K562 (cell line): Measurements from ENCODE around the gene RRBP1. TPM values are rescaled to one million over a fixed set of nuclear protein-coding genes. Genes with fewer than 3 reads are reported as not detected.

Experiments used
- ATAC-seq: fragments of 200-7000 bp; cut with Tn5 transposase; 3 replicates; pipeline ENCODE4 v1.9.1; 2020; ENCODE audit warnings: moderate library complexity
- BruUV-seq: library from RNA; stranded (reverse); fragments of 400-500 nt; replicated peaks from 2 replicates; lab custom pipeline; 2021; lab: Mats Ljungman, UMichigan
- CTCF ChIA-PET: fragments of 300-600 bp; formaldehyde crosslinking; extraction: SDS; loops from one replicate; lab custom pipeline; 2021; ENCODE audit warnings: low intra/inter-chr PET ratio; lab: Yijun Ruan, JAX
- POLR2A ChIA-PET: fragments of 300-600, 350-650 bp; sonication (Branson Sonifier 250); formaldehyde crosslinking; extraction: SDS; loops from one replicate; lab custom pipeline; 2021; ENCODE audit warnings: antibody characterized with exemption, inconsistent platforms; lab: Yijun Ruan, JAX
- DNase-seq, 4 experiments: peaks; one replicate each; pipeline versions ENCODE4 v3.0.0 to v3.0.0-alpha.2; 2011 to 2018; ENCODE audit warnings: low spot score in 3 of 4, mixed read lengths in 3 of 4; ENCODE audit errors: extremely low read depth in 1 of 4
- FAIRE-seq: peaks from 2 replicates; lab custom pipeline; 2011; peaks lifted over from hg19 to GRCh38; lab: Jason Lieb, UNC
- H2AFZ ChIP-seq: 2 replicates; pipeline ENCODE4 v1.6.0; 2011; ENCODE audit warnings: low read depth, low read length, control low read depth, inconsistent platforms
- H3K27ac ChIP-seq: fragments of 200-600 bp; 3 replicates; pipeline ENCODE4 v1.8.0; 2011; ENCODE audit warnings: low read depth, mild to moderate bottlenecking, control low read depth, inconsistent platforms, low read length, moderate library complexity, mixed read lengths; ENCODE audit errors: extremely low read depth
- H3K27me3 ChIP-seq, 2 experiments: fragments of 300-600 bp in 1 of 2; 2 replicates in 1 of 2; 3 replicates in 1 of 2; pipeline versions ENCODE4 v1.6.0 to v1.8.0; 2011; ENCODE audit warnings: inconsistent platforms in 2 of 2, low read length in 2 of 2, mild to moderate bottlenecking in 1 of 2, mixed read lengths in 1 of 2, moderate library complexity in 1 of 2; ENCODE audit not compliant: control insufficient read depth in 2 of 2, insufficient read depth in 2 of 2
- H3K36me3 ChIP-seq: fragments of 300-600 bp; 3 replicates; pipeline ENCODE4 v1.8.0; 2011; ENCODE audit warnings: mild to moderate bottlenecking, low read length, inconsistent platforms; ENCODE audit not compliant: control insufficient read depth, insufficient read depth
- H3K4me1 ChIP-seq, 2 experiments: fragments of 200-600 bp in 1 of 2; replicated peaks in 1 of 2; 2 replicates in 1 of 2; 3 replicates in 1 of 2; pipeline versions ENCODE4 v1.5.1 to v1.8.0; 2011; ENCODE audit warnings: inconsistent platforms in 2 of 2, low read length in 2 of 2, mild to moderate bottlenecking in 1 of 2, mixed read lengths in 1 of 2, moderate library complexity in 1 of 2; ENCODE audit not compliant: control insufficient read depth in 2 of 2, insufficient read depth in 2 of 2
- H3K4me2 ChIP-seq: 2 replicates; pipeline ENCODE4 v1.6.1; 2011; ENCODE audit warnings: low read length, control low read depth, inconsistent platforms, mixed read lengths; ENCODE audit not compliant: insufficient read depth
- H3K4me3 ChIP-seq: fragments of 200-600 bp; sonication (generic), shearing (Covaris generic); 2 replicates; pipeline ENCODE4 v1.5.1; 2016; ENCODE audit warnings: control low read depth, inconsistent platforms
- H3K79me2 ChIP-seq: fragments of 200-600 bp; 3 replicates; pipeline ENCODE4 v1.8.0; 2011; ENCODE audit warnings: low read length, inconsistent platforms; ENCODE audit not compliant: control insufficient read depth, insufficient read depth
- H3K9ac ChIP-seq, 2 experiments: 2 replicates each; pipeline versions ENCODE4 v1.6.0 to v1.6.1; 2011; ENCODE audit warnings: low read depth in 2 of 2, low read length in 2 of 2, control low read depth in 1 of 2, inconsistent platforms in 1 of 2, mild to moderate bottlenecking in 1 of 2, mixed read lengths in 1 of 2; ENCODE audit not compliant: insufficient read depth in 1 of 2
- H3K9me1 ChIP-seq: one replicate; pipeline ENCODE4 v1.6.0; 2011; ENCODE audit warnings: inconsistent platforms, mild to moderate bottlenecking, low read length, moderate library complexity; ENCODE audit not compliant: control insufficient read depth, insufficient read depth
- H3K9me3 ChIP-seq: replicated peaks from 2 replicates; pipeline ENCODE4 v1.5.1; 2011; ENCODE audit warnings: low read depth, low read length, inconsistent platforms; ENCODE audit not compliant: control insufficient read depth, insufficient read depth
- H4K20me1 ChIP-seq: replicated peaks from 2 replicates; pipeline ENCODE4 v1.6.1; 2011; ENCODE audit warnings: low read length, inconsistent platforms, mixed read lengths; ENCODE audit not compliant: control insufficient read depth, insufficient read depth
- HLTF ChIP-seq: fragments of 450-650 bp; IDR thresholded peaks from 2 replicates; pipeline ENCODE4 v1.6.1; 2016
- ZFP91 ChIP-seq: sonication (generic); formaldehyde crosslinking; IDR thresholded peaks from 2 replicates; pipeline ENCODE4 v1.8.0; 2022; ENCODE audit warnings: mild to moderate bottlenecking, missing genetic modification reagents
- ZNF445 ChIP-seq: fragments of 250-450 bp; sonication (Bioruptor Pico); IDR thresholded peaks from 2 replicates; pipeline ENCODE4 v1.4.0; 2020; ENCODE audit warnings: low read depth, mild to moderate bottlenecking, moderate library complexity
- ZNF780A ChIP-seq: fragments of 250-450 bp; sonication (Bioruptor Pico); IDR thresholded peaks from 2 replicates; pipeline ENCODE4 v1.5.0; 2021; ENCODE audit warnings: mild to moderate bottlenecking
- whole genome bisulfite sequencing: fragments of 100-300 bp; shearing (Covaris generic); methylation state at CpG from one replicate; pipeline ENCODE4 v1.1.6; 2016; ENCODE audit warnings: low coverage, mixed read lengths; ENCODE audit not compliant: insufficient coverage; ENCODE audit errors: missing lambda C conversion rate; 5-methylcytosine and 5-hydroxymethylcytosine counted together
- in situ Hi-C: fragments of 300-500 bp; cut with MboI; formaldehyde crosslinking; loops from 4 replicates; pipeline ENCODE4 v1.15.0; 2018; ENCODE audit warnings: inconsistent platforms, mixed read lengths
- intact Hi-C: fragments of 100-400 bp; cut with micrococcal nuclease; formaldehyde crosslinking; loops from 2 replicates; pipeline ENCODE4 v1.14.2; 2022
- polyA plus RNA-seq, 8 experiments: library from polyadenylated mRNA; depleted of rRNA in 4 of 8; stranded (reverse) in 5 of 8; unstranded in 3 of 8; fragments of >200 nt; fragmentation: Nextera tagmentation in 2 of 8; fragmentation: Illumina TruSeq in 1 of 8; extraction: Ambion mirVana in 2 of 8; extraction: Trizol in 1 of 8; gene quantifications; 2 replicates each; pipeline versions ENCODE4 v1.2.1 to v1.2.3, GENCODE V29; 2011 to 2014; ENCODE audit warnings: inconsistent platforms in 1 of 8, missing spikeins in 1 of 8
- total RNA-seq, 7 experiments: library from RNA; depleted of rRNA in 6 of 7; stranded (reverse); fragments of >200 nt in 6 of 7; fragmentation: Illumina TruSeq in 2 of 7; extraction: Trizol in 2 of 7; gene quantifications; 2 replicates each; pipeline versions ENCODE4 v1.2.1 to v1.2.3, GENCODE V29; 2011 to 2021; ENCODE audit warnings: low replicate concordance in 1 of 7
- TF ChIP-seq, protein P1 (sequence below): fragments of 450-650 bp; formaldehyde crosslinking; IDR thresholded peaks from 2 replicates; pipeline ENCODE4 v1.4.0; 2020; ENCODE audit warnings: mild to moderate bottlenecking, mixed read lengths
- TF ChIP-seq, protein P2 (sequence below): fragments of 450-650 bp; formaldehyde crosslinking; IDR thresholded peaks from 2 replicates; pipeline ENCODE4 v1.4.0; 2020; ENCODE audit warnings: mild to moderate bottlenecking, moderate library complexity
- TF ChIP-seq, protein P3 (sequence below): fragments of 450-650 bp; IDR thresholded peaks from one replicate; pipeline ENCODE4 v1.6.1; 2018; ENCODE audit warnings: mild to moderate bottlenecking, moderate library complexity; ENCODE audit not compliant: partially characterized antibody

RRBP1 gene
- total and polyA plus RNA-seq, 9 of the 15 experiments (the other 6 are each of a cell fraction or from before 2014, with no cell fraction given) = 0.84 to 32.0 (median 17.6) TPM

DNA sequence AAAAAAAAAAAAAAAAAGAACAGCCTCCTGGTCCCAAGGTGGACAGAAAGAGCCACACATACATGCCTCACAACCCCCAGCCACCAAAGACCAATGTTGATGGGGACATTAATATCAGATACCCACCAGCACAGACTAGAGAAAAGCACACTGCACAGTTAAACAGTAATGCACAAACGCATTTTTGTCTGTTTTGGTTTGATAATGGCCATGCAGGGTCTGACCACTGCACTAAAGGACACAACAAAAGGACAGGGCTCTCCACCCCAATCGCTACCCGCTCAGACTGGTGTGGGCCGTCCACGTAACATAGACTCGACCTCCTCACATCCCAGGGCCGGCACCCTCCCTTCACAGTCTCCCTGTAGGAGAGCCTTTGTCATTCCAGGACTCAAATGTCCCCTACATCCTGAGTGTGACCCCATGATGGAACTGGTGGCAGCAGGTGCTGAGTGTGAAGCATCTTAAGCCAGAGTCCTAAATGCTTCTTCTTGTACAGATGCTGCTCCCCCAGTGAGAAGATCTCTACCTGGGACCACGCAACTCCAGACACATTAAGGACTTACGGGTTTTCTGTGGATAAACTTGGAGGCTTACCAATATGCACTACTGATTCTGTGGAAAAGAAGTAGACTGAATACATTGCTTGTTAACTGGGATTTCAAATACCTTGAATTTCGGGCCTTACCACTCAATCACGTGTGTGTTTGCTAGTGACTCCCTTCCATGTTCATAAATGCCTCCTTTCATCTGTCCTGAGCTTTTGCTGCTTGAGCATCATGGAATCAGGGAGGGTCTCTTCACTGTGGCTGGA lies 28.0 kb downstream of the RRBP1 start (continued):
- TF ChIP-seq, protein P1, sequence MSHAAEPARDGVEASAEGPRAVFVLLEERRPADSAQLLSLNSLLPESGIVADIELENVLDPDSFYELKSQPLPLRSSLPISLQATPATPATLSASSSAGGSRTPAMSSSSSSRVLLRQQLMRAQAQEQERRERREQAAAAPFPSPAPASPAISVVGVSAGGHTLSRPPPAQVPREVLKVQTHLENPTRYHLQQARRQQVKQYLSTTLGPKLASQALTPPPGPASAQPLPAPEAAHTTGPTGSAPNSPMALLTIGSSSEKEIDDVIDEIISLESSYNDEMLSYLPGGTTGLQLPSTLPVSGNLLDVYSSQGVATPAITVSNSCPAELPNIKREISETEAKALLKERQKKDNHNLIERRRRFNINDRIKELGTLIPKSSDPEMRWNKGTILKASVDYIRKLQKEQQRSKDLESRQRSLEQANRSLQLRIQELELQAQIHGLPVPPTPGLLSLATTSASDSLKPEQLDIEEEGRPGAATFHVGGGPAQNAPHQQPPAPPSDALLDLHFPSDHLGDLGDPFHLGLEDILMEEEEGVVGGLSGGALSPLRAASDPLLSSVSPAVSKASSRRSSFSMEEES (CRISPR knock-in tag) = no peak
- TF ChIP-seq HLTF (no peak), ZNF445 (CRISPR knock-in tag) (no peak), ZNF780A (CRISPR knock-in tag) (no peak)

GRCh38 chr20:17652411-17652810 lies 29.6 kb downstream of the RRBP1 start:
- no peaks in the 10 kb centered on the region for H3K27me3 ChIP-seq
- POLR2A ChIA-PET = no interaction called here
- in situ Hi-C loops = no loop called here
- no peak overlapping the region for H3K27ac ChIP-seq
- intact Hi-C loops = loop anchor here (5.0 kb wide), 1 partner anchor 345 kb away; no protein-coding TSS in a partner anchor
- DNase-seq (no peak), FAIRE-seq (no peak), ATAC-seq (no peak)
- no peaks in the 10 kb centered on the region for H3K79me2 ChIP-seq
- peaks cover 12% of the 10 kb centered on the region; the same call in 1 of the 3 replicates for H3K36me3 ChIP-seq
- no peak overlapping the region for H3K4me2 ChIP-seq
- peaks cover 6% of the 10 kb centered on the region for H3K9me1 ChIP-seq
- 89% methylated on average over 5 of the region's 10 CpGs for WGBS
- H3K9me3 ChIP-seq = no peaks in the 10 kb centered on the region
- no peak overlapping the region for H3K9ac ChIP-seq
- no peaks in the 10 kb centered on the region; the same call in 1 of the 2 replicates for H4K20me1 ChIP-seq
- no peak overlapping the region for H2AFZ ChIP-seq
- H3K4me1 ChIP-seq = peaks cover 0 to 12% of the 10 kb centered on the region in 2 experiments; a peak in 2 of 5 replicates
- no TSS peak for BruUV-seq
- CTCF ChIA-PET = no interaction called here
- no peak overlapping the region for H3K4me3 ChIP-seq
- no peak for TF ChIP-seq ZFP91 (CRISPR knock-in tag)
- TF ChIP-seq, protein P2, sequence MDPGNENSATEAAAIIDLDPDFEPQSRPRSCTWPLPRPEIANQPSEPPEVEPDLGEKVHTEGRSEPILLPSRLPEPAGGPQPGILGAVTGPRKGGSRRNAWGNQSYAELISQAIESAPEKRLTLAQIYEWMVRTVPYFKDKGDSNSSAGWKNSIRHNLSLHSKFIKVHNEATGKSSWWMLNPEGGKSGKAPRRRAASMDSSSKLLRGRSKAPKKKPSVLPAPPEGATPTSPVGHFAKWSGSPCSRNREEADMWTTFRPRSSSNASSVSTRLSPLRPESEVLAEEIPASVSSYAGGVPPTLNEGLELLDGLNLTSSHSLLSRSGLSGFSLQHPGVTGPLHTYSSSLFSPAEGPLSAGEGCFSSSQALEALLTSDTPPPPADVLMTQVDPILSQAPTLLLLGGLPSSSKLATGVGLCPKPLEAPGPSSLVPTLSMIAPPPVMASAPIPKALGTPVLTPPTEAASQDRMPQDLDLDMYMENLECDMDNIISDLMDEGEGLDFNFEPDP (CRISPR knock-in tag) = no peak
- TF ChIP-seq, protein P3, sequence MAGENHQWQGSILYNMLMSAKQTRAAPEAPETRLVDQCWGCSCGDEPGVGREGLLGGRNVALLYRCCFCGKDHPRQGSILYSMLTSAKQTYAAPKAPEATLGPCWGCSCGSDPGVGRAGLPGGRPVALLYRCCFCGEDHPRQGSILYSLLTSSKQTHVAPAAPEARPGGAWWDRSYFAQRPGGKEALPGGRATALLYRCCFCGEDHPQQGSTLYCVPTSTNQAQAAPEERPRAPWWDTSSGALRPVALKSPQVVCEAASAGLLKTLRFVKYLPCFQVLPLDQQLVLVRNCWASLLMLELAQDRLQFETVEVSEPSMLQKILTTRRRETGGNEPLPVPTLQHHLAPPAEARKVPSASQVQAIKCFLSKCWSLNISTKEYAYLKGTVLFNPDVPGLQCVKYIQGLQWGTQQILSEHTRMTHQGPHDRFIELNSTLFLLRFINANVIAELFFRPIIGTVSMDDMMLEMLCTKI = no peak
